ENCODE measurements around the gene ZFP28.

ZFP28 gene

DNA sequence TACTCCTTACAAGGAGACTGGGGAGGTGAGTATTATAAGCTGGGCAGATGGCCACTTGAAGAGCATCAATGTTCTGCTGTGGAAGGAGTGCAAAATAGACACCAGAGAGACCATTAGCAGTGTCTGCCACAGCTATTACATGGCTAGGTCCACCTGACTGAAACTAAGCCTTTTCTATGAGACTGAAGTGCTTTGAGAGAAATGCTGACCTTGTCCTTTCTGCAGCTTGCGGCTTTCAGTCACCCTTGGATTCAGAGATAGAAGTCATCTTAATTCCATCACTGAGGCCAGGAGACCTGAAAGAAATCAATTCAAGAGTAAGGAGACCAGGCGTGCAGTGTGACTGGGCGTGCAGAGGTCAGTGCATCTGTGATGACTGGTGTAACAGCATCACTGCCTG, 1.3 kb upstream of the ZFP28 start:
- ChIA-PET CTCF (no interaction called here), POLR2A (no interaction called here)
- peaks cover 4 to 62% (median 31%) of the 10 kb centered on the region in 5 experiments for H3K9me3 ChIP-seq (ENCODE audit: control extremely low read depth in 1 of 5, control insufficient read depth in 4 of 5, insufficient read depth in 2 of 5, low read depth in 1 of 5, low read length in 4 of 5)
- no peaks in the 10 kb centered on the region for H3K27me3 ChIP-seq (replicated peaks in 2 of 5; ENCODE audit: control insufficient read depth in 4 of 5, insufficient read depth in 5 of 5, low read length in 4 of 5)
- H3K27ac ChIP-seq (ENCODE audit: insufficient read depth in 1 of 2, low read depth in 1 of 2, low read length in 2 of 2, poor library complexity in 1 of 2, severe bottlenecking in 2 of 2), result no peak overlapping the region
- WGBS (ENCODE audit: insufficient coverage), result 100% methylated on average over 3 of the region's 3 CpGs
- peak overlapping the region in 5 of 7 experiments; percentile 78 to 95 (median 86) for H3K4me3 ChIP-seq (ENCODE audit: control insufficient read depth in 1 of 7, extremely low read depth in 1 of 7, insufficient read depth in 4 of 7, low read depth in 2 of 7, low read length in 6 of 7)
- no peak for DNase-seq
- peaks cover 3 to 17% (median 13%) of the 10 kb centered on the region in 4 experiments for H3K4me1 ChIP-seq (ENCODE audit: control extremely low read depth in 1 of 4, control insufficient read depth in 4 of 4, insufficient read depth in 4 of 4, low read length in 3 of 4)
- H3K36me3 ChIP-seq (ENCODE audit: control insufficient read depth in 4 of 4, insufficient read depth in 4 of 4, low read length in 3 of 4), result peaks cover 6 to 25% (median 13%) of the 10 kb centered on the region in 4 experiments

DNA sequence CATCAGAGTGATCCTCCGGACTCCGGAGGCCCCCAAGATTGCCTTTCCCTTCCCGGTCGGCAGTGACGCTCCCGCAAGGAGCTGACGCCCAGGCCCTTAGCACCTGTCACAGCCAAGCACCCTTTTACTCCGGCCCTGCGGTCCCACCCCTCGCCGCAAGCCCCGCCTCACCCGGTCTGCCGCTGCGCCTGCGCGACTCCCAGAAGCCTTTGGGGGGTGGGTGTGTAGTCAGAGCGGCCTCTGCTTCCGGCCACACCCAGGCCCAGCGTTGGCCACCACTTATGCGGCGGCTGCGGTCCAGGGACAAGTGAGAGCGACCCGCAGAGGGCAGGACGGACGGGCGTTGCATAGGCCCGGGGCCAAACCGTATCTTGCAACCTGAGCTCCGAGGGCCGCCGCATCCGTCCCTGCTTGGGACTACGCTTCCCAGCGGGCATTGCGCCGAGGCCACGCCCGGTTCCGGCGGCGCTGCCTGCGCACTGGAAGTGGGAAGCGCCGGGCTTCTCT, 441 bp upstream of the ZFP28 start:
- Histone ChIP-seq H3K27me3 (replicated peaks in 2 of 5; ENCODE audit: control insufficient read depth in 4 of 5, insufficient read depth in 5 of 5, low read length in 4 of 5) (no peaks in the 10 kb centered on the region), H3K36me3 (ENCODE audit: control insufficient read depth in 4 of 4, insufficient read depth in 4 of 4, low read length in 3 of 4) (peaks cover 6 to 30% (median 13%) of the 10 kb centered on the region in 4 experiments), H3K4me1 (ENCODE audit: control extremely low read depth in 1 of 4, control insufficient read depth in 4 of 4, insufficient read depth in 4 of 4, low read length in 3 of 4) (peaks cover 3 to 17% (median 13%) of the 10 kb centered on the region in 4 experiments), H3K27ac (ENCODE audit: insufficient read depth in 1 of 2, low read depth in 1 of 2, low read length in 2 of 2, poor library complexity in 1 of 2, severe bottlenecking in 2 of 2) (peak overlapping the region; percentile 67 to 80), H3K9me3 (ENCODE audit: control extremely low read depth in 1 of 5, control insufficient read depth in 4 of 5, insufficient read depth in 2 of 5, low read depth in 1 of 5, low read length in 4 of 5) (peaks cover 4 to 63% (median 35%) of the 10 kb centered on the region in 5 experiments), H3K4me3 (ENCODE audit: control insufficient read depth in 1 of 7, extremely low read depth in 1 of 7, insufficient read depth in 4 of 7, low read depth in 2 of 7, low read length in 6 of 7) (peak overlapping the region; percentile 74 to 95 (median 86))
- 0% methylated on average over 27 of the region's 46 CpGs for WGBS (ENCODE audit: insufficient coverage)
- ChIA-PET CTCF (interaction anchor here (0.9 kb wide), 1 partner anchor 51 kb away, joined by 3 read pairs; no protein-coding TSS in a partner anchor), POLR2A (interaction anchor here (1.1 kb wide), 1 partner anchor 60 kb away, joined by 3 read pairs; no protein-coding TSS in a partner anchor)
- peak; percentile 94 to 97 (median 97) for DNase-seq

- Histone ChIP-seq H3K4me1 (ENCODE audit: control extremely low read depth in 1 of 4, control insufficient read depth in 4 of 4, insufficient read depth in 4 of 4, low read length in 3 of 4) (peaks cover 3 to 10% (median 8%) of the 10 kb centered on the region in 4 experiments), H3K4me3 (ENCODE audit: control insufficient read depth in 1 of 7, extremely low read depth in 1 of 7, insufficient read depth in 4 of 7, low read depth in 2 of 7, low read length in 6 of 7) (no peak overlapping the region), H3K36me3 (ENCODE audit: control insufficient read depth in 4 of 4, insufficient read depth in 4 of 4, low read length in 3 of 4) (peaks cover 19 to 78% (median 42%) of the 10 kb centered on the region in 4 experiments), H3K9me3 (ENCODE audit: control extremely low read depth in 1 of 5, control insufficient read depth in 4 of 5, insufficient read depth in 2 of 5, low read depth in 1 of 5, low read length in 4 of 5) (peaks cover 13 to 86% (median 55%) of the 10 kb centered on the region in 5 experiments), H3K27me3 (replicated peaks in 2 of 5; ENCODE audit: control insufficient read depth in 4 of 5, insufficient read depth in 5 of 5, low read length in 4 of 5) (no peaks in the 10 kb centered on the region), H3K27ac (ENCODE audit: insufficient read depth in 1 of 2, low read depth in 1 of 2, low read length in 2 of 2, poor library complexity in 1 of 2, severe bottlenecking in 2 of 2) (no peak overlapping the region)
- WGBS (ENCODE audit: insufficient coverage), result 100% methylated on average over 1 of the region's 2 CpGs
- DNase-seq, result no peak
- POLR2A ChIA-PET, result no interaction called here
- CTCF ChIA-PET, result no interaction called here
Measured at GRCh38 chr19:56543776-56544175, 5.0 kb downstream of the ZFP28 start.

DNA sequence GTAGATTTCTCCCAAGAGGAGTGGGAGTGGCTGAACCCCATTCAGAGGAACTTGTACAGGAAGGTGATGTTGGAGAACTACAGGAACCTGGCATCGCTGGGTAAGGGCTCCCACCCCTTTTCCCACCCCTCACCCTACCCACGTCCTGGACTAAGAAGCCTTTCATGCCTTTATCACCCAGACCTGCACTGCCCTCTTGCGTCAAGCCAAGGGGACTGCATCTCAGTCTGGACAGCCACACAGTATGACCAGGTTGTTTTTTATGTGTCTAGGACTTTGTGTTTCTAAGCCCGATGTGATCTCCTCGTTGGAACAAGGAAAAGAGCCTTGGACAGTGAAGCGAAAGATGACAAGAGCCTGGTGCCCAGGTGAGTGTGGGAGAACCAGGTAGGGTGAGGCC, 8.8 kb downstream of the ZFP28 start:
- peaks cover 42 to 87% (median 51%) of the 10 kb centered on the region in 4 experiments for H3K36me3 ChIP-seq (ENCODE audit: control insufficient read depth in 4 of 4, insufficient read depth in 4 of 4, low read length in 3 of 4)
- CTCF ChIA-PET, result no interaction called here

DNA sequence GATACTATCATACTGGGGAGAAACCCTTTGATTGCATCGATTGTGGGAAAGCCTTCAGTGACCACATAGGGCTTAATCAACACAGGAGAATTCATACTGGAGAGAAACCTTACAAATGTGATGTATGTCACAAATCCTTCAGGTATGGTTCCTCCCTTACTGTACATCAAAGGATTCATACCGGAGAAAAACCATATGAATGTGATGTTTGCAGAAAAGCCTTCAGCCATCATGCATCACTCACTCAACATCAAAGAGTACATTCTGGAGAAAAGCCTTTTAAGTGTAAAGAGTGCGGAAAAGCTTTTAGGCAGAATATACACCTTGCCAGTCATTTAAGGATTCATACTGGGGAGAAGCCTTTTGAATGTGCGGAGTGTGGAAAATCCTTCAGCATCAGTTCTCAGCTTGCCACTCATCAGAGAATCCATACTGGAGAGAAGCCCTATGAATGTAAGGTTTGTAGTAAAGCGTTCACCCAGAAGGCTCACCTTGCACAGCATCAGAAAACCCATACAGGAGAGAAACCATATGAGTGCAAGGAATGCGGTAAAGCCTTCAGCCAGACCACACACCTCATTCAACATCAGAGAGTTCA, 15.6 kb downstream of the ZFP28 start:
- ChIA-PET CTCF (no interaction called here), POLR2A (no interaction called here)
- Histone ChIP-seq H3K9me3 (ENCODE audit: control extremely low read depth in 1 of 5, control insufficient read depth in 4 of 5, insufficient read depth in 2 of 5, low read depth in 1 of 5, low read length in 4 of 5) (peaks cover 35 to 92% (median 55%) of the 10 kb centered on the region in 5 experiments), H3K4me3 (ENCODE audit: control insufficient read depth in 1 of 7, extremely low read depth in 1 of 7, insufficient read depth in 4 of 7, low read depth in 2 of 7, low read length in 6 of 7) (no peak overlapping the region), H3K36me3 (ENCODE audit: control insufficient read depth in 4 of 4, insufficient read depth in 4 of 4, low read length in 3 of 4) (peaks cover 31 to 59% (median 39%) of the 10 kb centered on the region in 4 experiments), H3K27me3 (replicated peaks in 2 of 5; ENCODE audit: control insufficient read depth in 4 of 5, insufficient read depth in 5 of 5, low read length in 4 of 5) (no peaks in the 10 kb centered on the region), H3K27ac (ENCODE audit: insufficient read depth in 1 of 2, low read depth in 1 of 2, low read length in 2 of 2, poor library complexity in 1 of 2, severe bottlenecking in 2 of 2) (no peak overlapping the region), H3K4me1 (ENCODE audit: control extremely low read depth in 1 of 4, control insufficient read depth in 4 of 4, insufficient read depth in 4 of 4, low read length in 3 of 4) (no peaks in the 10 kb centered on the region)
- no peak for DNase-seq
- 100% methylated on average over 1 of the region's 6 CpGs for WGBS (ENCODE audit: insufficient coverage)

More for the DNA sequence above, 8.8 kb downstream of the ZFP28 start:
- Histone ChIP-seq H3K4me1 (ENCODE audit: control extremely low read depth in 1 of 4, control insufficient read depth in 4 of 4, insufficient read depth in 4 of 4, low read length in 3 of 4) (no peaks in the 10 kb centered on the region), H3K4me3 (ENCODE audit: control insufficient read depth in 1 of 7, extremely low read depth in 1 of 7, insufficient read depth in 4 of 7, low read depth in 2 of 7, low read length in 6 of 7) (peak overlapping the region in 1 of 7 experiments; percentile 29), H3K27me3 (replicated peaks in 2 of 5; ENCODE audit: control insufficient read depth in 4 of 5, insufficient read depth in 5 of 5, low read length in 4 of 5) (no peaks in the 10 kb centered on the region), H3K27ac (ENCODE audit: insufficient read depth in 1 of 2, low read depth in 1 of 2, low read length in 2 of 2, poor library complexity in 1 of 2, severe bottlenecking in 2 of 2) (no peak overlapping the region), H3K9me3 (ENCODE audit: control extremely low read depth in 1 of 5, control insufficient read depth in 4 of 5, insufficient read depth in 2 of 5, low read depth in 1 of 5, low read length in 4 of 5) (peaks cover 35 to 85% (median 57%) of the 10 kb centered on the region in 5 experiments)
- WGBS (ENCODE audit: insufficient coverage), result 89% methylated on average over 5 of the region's 6 CpGs
- POLR2A ChIA-PET, result no interaction called here
- DNase-seq, result no peak

GRCh38 chr19:56562766-56563165, 24.0 kb downstream of the ZFP28 start:
- H3K9me3 ChIP-seq (ENCODE audit: control extremely low read depth in 1 of 5, control insufficient read depth in 4 of 5, insufficient read depth in 2 of 5, low read depth in 1 of 5, low read length in 4 of 5), result peaks cover 16 to 70% (median 39%) of the 10 kb centered on the region in 5 experiments
- no peak overlapping the region for H3K4me3 ChIP-seq (ENCODE audit: control insufficient read depth in 1 of 7, extremely low read depth in 1 of 7, insufficient read depth in 4 of 7, low read depth in 2 of 7, low read length in 6 of 7)
- no peak for DNase-seq
- ChIA-PET POLR2A (no interaction called here), CTCF (no interaction called here)
- peaks cover 0 to 5% (median 0%) of the 10 kb centered on the region in 4 experiments for H3K36me3 ChIP-seq (ENCODE audit: control insufficient read depth in 4 of 4, insufficient read depth in 4 of 4, low read length in 3 of 4)
- H3K27ac ChIP-seq (ENCODE audit: insufficient read depth in 1 of 2, low read depth in 1 of 2, low read length in 2 of 2, poor library complexity in 1 of 2, severe bottlenecking in 2 of 2), result no peak overlapping the region
- H3K27me3 ChIP-seq (replicated peaks in 2 of 5; ENCODE audit: control insufficient read depth in 4 of 5, insufficient read depth in 5 of 5, low read length in 4 of 5), result no peaks in the 10 kb centered on the region
- peaks cover 0 to 7% (median 3%) of the 10 kb centered on the region in 4 experiments for H3K4me1 ChIP-seq (ENCODE audit: control extremely low read depth in 1 of 4, control insufficient read depth in 4 of 4, insufficient read depth in 4 of 4, low read length in 3 of 4)
- 100% methylated on average over 1 of the region's 2 CpGs for WGBS (ENCODE audit: insufficient coverage)

GRCh38 chr19:56566904-56567273, 28.1 kb downstream of the ZFP28 start:
- DNase-seq, result peak; percentile 44 to 74 (median 61)
- peaks cover 0 to 11% (median 6%) of the 10 kb centered on the region in 4 experiments for H3K4me1 ChIP-seq (ENCODE audit: control extremely low read depth in 1 of 4, control insufficient read depth in 4 of 4, insufficient read depth in 4 of 4, low read length in 3 of 4)
- peaks cover 7 to 71% (median 38%) of the 10 kb centered on the region in 5 experiments for H3K9me3 ChIP-seq (ENCODE audit: control extremely low read depth in 1 of 5, control insufficient read depth in 4 of 5, insufficient read depth in 2 of 5, low read depth in 1 of 5, low read length in 4 of 5)
- H3K27ac ChIP-seq (ENCODE audit: insufficient read depth in 1 of 2, low read depth in 1 of 2, low read length in 2 of 2, poor library complexity in 1 of 2, severe bottlenecking in 2 of 2), result peak overlapping the region; percentile 48 to 83
- peak overlapping the region; percentile 86 to 99 (median 97) for H3K4me3 ChIP-seq (ENCODE audit: control insufficient read depth in 1 of 7, extremely low read depth in 1 of 7, insufficient read depth in 4 of 7, low read depth in 2 of 7, low read length in 6 of 7)
- under 1% methylated on average over 23 of the region's 23 CpGs for WGBS (ENCODE audit: insufficient coverage)
- POLR2A ChIA-PET, result interaction anchor here (0.7 kb wide), 1 partner anchor 107 kb away, joined by 3 read pairs; no protein-coding TSS in a partner anchor
- no peaks in the 10 kb centered on the region for H3K27me3 ChIP-seq (replicated peaks in 2 of 5; ENCODE audit: control insufficient read depth in 4 of 5, insufficient read depth in 5 of 5, low read length in 4 of 5)
- H3K36me3 ChIP-seq (ENCODE audit: control insufficient read depth in 4 of 4, insufficient read depth in 4 of 4, low read length in 3 of 4), result peaks cover 20 to 32% (median 22%) of the 10 kb centered on the region in 4 experiments
- CTCF ChIA-PET, result no interaction called here
